Effector memory CD4-positive, alpha-beta T cell (primary cell): ENCODE measurements around the gene FAM234A.
"Not testable (repeated sequence)": the region's sequence is repeated elsewhere in the genome, so short reads cannot be mapped to it uniquely, and the experiment has no call there.

Source experiments
- DNase-seq, 3 donors: peaks; one replicate each; pipeline ENCODE4 v3.0.0-alpha.2; 2020
- H3K27ac ChIP-seq: 2 replicates; pipeline ENCODE4 v1.7.0; 2013; ENCODE audit warnings: mild to moderate bottlenecking, low read length, moderate library complexity; ENCODE audit not compliant: insufficient read depth, poor library complexity, severe bottlenecking
- H3K27me3 ChIP-seq: replicated peaks from 2 replicates; pipeline ENCODE4 v1.7.0; 2013; ENCODE audit warnings: mild to moderate bottlenecking, low read length; ENCODE audit not compliant: insufficient read depth, control insufficient read depth, poor library complexity, severe bottlenecking
- H3K36me3 ChIP-seq: 2 replicates; pipeline ENCODE4 v1.7.0; 2013; ENCODE audit warnings: mild to moderate bottlenecking, low read length, moderate library complexity; ENCODE audit not compliant: control insufficient read depth, insufficient read depth
- H3K4me1 ChIP-seq: 2 replicates; pipeline ENCODE4 v1.7.0; 2013; ENCODE audit warnings: low read length, mild to moderate bottlenecking; ENCODE audit not compliant: control insufficient read depth, insufficient read depth, poor library complexity, severe bottlenecking
- H3K4me3 ChIP-seq: 2 replicates; pipeline ENCODE4 v1.7.0; 2013; ENCODE audit warnings: low read length, low read depth, mild to moderate bottlenecking; ENCODE audit not compliant: insufficient read depth, poor library complexity, severe bottlenecking
- H3K9me3 ChIP-seq: 2 replicates; pipeline ENCODE4 v1.7.0; 2013; ENCODE audit warnings: mild to moderate bottlenecking, low read length, moderate library complexity; ENCODE audit not compliant: control insufficient read depth

The FAM234A gene

DNA sequence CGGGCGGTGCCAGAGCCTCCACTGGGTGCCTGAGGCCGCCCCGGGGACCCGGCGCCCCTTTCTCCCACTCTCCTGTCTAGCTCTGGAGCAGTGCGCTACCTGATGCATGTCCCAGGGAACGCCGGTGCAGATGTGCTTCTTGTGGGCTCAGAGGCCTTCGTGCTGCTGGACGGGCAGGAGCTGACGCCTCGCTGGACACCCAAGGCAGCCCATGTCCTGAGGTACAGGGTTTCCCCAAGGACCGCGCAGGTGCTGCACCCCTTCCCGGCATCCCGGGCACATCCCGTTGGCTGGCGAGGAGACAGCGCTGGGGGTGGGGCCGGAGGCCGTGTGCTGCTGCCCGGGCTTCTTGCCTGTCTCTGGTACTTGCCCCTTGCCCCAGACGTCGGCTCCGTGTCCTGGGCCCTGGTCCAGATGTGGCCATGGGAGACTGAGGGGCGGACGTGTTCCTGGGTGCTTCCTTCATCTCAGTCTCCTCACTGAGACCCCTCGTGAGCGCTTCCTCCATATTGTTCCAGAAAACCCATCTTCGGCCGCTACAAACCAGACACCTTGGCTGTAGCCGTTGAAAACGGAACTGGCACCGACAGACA is 28.7 kb downstream of the FAM234A start:
- Histone ChIP-seq H3K36me3 (peaks cover 30% of the 10 kb centered on the region), H3K9me3 (no peaks in the 10 kb centered on the region), H3K4me1 (no peaks in the 10 kb centered on the region), H3K27ac (no peak overlapping the region), H3K4me3 (no peak overlapping the region), H3K27me3 (no peaks in the 10 kb centered on the region)
- DNase-seq = no peak

- H3K4me1 ChIP-seq = no peaks in the 10 kb centered on the region
- peaks cover 30% of the 10 kb centered on the region for H3K36me3 ChIP-seq
- no peak overlapping the region for H3K4me3 ChIP-seq
- no peaks in the 10 kb centered on the region for H3K27me3 ChIP-seq
- no peaks in the 10 kb centered on the region for H3K9me3 ChIP-seq
- no peak overlapping the region for H3K27ac ChIP-seq
- no peak for DNase-seq
Observed at GRCh38 chr16:263944-264343, 29.3 kb downstream of the FAM234A start.

- Histone ChIP-seq H3K9me3 (no peaks in the 10 kb centered on the region), H3K27ac (no peak overlapping the region), H3K4me3 (no peak overlapping the region), H3K27me3 (no peaks in the 10 kb centered on the region), H3K36me3 (peaks cover 30% of the 10 kb centered on the region), H3K4me1 (no peaks in the 10 kb centered on the region)
- DNase-seq = no peak
Observed at GRCh38 chr16:264440-264951, 29.9 kb downstream of the FAM234A start.

GRCh38 chr16:265002-265529 is 30.4 kb downstream of the FAM234A start:
- no peaks in the 10 kb centered on the region for H3K9me3 ChIP-seq
- no peak for DNase-seq
- H3K4me1 ChIP-seq = no peaks in the 10 kb centered on the region
- no peaks in the 10 kb centered on the region for H3K27me3 ChIP-seq
- peaks cover 30% of the 10 kb centered on the region for H3K36me3 ChIP-seq
- H3K4me3 ChIP-seq = no peak overlapping the region
- H3K27ac ChIP-seq = no peak overlapping the region

DNA sequence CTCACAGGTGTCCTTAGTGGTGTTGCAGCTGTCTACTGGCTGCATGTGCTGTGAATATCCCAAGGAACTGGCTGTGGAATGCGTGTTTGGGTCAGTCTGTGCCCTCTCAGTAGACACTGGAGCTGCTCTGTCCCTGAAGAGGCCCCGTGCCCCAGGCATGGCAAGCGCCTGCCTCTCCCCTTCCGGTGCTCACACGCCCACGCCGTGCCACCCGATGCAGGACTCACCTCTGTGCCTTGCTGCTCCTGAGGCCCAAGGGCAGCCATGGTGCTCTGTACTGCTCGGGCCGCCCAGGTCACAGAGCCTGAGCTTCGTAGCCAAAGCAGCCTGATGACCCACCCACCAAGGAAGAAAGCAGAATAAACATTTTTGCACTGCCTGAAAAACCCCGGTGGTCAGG is 31.1 kb downstream of the FAM234A start:
- Histone ChIP-seq H3K9me3 (no peaks in the 10 kb centered on the region), H3K27ac (no peak overlapping the region), H3K36me3 (peaks cover 30% of the 10 kb centered on the region), H3K4me3 (no peak overlapping the region), H3K4me1 (no peaks in the 10 kb centered on the region), H3K27me3 (no peaks in the 10 kb centered on the region)
- no peak for DNase-seq

DNA sequence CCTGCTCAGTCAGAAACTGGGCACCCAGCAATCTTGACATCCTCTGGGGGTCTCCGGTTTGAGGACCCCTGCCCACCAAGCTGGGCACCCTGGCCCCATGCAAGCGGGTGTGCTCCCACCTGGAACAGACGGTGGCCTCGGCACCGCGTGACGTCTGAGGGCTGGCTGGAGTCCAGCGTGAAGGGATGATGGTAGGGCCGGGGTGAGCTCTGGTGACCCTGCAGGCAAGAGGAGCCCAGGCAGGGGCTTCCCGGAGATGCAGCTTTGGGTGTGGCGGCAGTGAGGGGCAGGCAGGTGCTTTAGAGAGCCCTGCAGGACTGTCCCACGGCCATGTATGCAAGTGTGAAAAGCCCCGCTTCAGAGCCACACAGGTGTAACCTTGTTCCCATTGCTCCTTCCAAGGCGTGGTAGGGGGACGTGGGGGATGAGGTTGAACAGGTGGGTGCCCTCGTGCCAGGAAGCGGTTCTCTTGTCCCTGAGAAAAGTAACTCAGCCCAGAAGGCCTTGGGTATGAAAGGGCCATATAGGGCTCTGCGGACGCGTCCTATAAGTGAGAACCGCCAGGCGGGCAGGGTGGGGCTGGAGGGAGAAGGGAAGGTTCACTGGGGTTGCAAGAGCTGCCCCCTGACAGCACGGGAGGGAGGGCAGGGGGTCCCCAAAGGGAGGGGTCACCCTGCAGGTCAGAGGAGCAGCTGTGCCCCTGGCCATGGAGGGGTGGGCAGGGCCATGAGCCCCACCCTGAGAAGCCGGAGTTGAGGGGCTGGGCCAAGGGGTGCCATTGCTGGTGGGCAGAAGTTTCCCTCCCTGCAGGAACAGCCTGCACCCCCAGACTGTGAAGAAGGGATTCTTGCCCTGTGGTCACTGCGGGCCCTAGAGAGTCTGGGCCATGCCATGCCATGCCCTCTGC is 31.9 kb downstream of the FAM234A start:
- no peak overlapping the region for H3K4me3 ChIP-seq
- no peaks in the 10 kb centered on the region for H3K4me1 ChIP-seq
- no peaks in the 10 kb centered on the region for H3K9me3 ChIP-seq
- no peaks in the 10 kb centered on the region for H3K27me3 ChIP-seq
- DNase-seq = no peak
- H3K36me3 ChIP-seq = peaks cover 22% of the 10 kb centered on the region
- H3K27ac ChIP-seq = no peak overlapping the region

- H3K9me3 ChIP-seq = not testable (repeated sequence)
- peaks cover 15% of the 10 kb centered on the region for H3K36me3 ChIP-seq
Observed at GRCh38 chr16:267562-267961, 32.9 kb downstream of the FAM234A start.

GRCh38 chr16:268141-269053 is 33.8 kb downstream of the FAM234A start:
- Histone ChIP-seq H3K36me3 (peaks cover 11% of the 10 kb centered on the region), H3K9me3 (no peaks in the 10 kb centered on the region), H3K4me1 (no peaks in the 10 kb centered on the region), H3K4me3 (no peak overlapping the region), H3K27me3 (no peaks in the 10 kb centered on the region), H3K27ac (no peak overlapping the region)
- no peak for DNase-seq

More at GRCh38 chr16:267562-267961, 32.9 kb downstream of the FAM234A start:
- not testable (repeated sequence) for H3K4me3 ChIP-seq, DNase-seq, H3K27ac ChIP-seq, H3K4me1 ChIP-seq, H3K27me3 ChIP-seq

DNA sequence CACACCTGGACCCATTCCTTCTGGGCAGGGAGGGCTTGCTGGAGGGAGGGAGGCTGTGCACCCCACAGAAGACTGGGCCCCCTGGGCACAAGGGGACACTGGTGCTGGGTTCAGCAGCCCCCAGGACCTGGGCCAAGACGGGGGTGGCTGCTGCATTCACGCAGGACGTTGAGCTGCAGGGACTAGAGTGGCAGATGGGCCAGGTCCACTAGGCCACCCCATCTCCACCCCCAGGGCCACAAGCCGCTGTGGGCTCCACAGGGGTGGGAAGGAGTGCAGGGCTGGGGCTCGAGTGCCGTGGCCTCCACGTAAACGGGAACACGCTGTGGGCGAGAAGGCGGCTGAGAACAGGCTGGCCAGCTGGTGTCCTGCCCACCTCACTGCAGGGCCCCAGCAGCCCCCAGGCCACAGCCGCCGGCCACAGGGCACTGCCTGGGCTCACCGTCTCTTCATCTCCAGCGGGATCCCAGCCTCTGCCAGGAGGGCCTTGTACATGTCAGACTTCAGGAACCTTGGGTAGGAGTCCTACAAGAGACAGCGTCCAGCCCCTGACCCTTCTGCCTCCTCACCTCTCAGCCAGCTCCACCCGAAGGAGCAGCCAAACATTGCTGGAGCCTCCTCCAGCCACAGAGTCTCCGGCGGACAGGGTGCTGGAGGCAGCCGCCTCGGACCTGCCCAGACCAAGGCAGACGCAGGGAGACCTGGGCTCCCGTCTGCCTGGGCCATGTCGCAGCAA is 34.6 kb downstream of the FAM234A start:
- Histone ChIP-seq H3K27me3 (peaks cover 3% of the 10 kb centered on the region), H3K4me1 (no peaks in the 10 kb centered on the region), H3K27ac (no peak overlapping the region), H3K4me3 (no peak overlapping the region), H3K36me3 (peaks cover 4% of the 10 kb centered on the region), H3K9me3 (no peaks in the 10 kb centered on the region)
- DNase-seq = no peak
